Heart left ventricle (tissue), 16 donors: Measurements from ENCODE around the gene TAC3. TPM values are rescaled to one million over a fixed set of nuclear protein-coding genes. Genes with fewer than 3 reads are reported as not detected.

Source experiments
- ATAC-seq, 4 donors: fragments of 200-7000 bp; cut with Tn5 transposase; one replicate each; pipeline ENCODE4 v1.9.1; 2020 to 2022; ENCODE audit warnings: moderate library complexity in 4 of 4, mild to moderate bottlenecking in 3 of 4, moderate number of reproducible peaks in 1 of 4
- DNase-seq, 5 donors: peaks; one replicate each; pipeline ENCODE4 v3.0.0-alpha.2; 2020
- H3K27ac ChIP-seq, 12 donors: fragments of 200-600 bp; sonication (generic) in 4 of 12; one replicate each; pipeline versions ENCODE4 v1.5.0 to v1.8.0; 2016 to 2022; ENCODE audit warnings: mild to moderate bottlenecking in 2 of 12
- H3K27me3 ChIP-seq, 9 donors: fragments of 200-600 bp; sonication (generic) in 2 of 9; one replicate each; pipeline versions ENCODE4 v1.5.1 to v1.8.0; 2016 to 2022; ENCODE audit warnings: mild to moderate bottlenecking in 3 of 9
- H3K36me3 ChIP-seq, 9 donors: fragments of 200-600 bp; sonication (generic) in 2 of 9; one replicate each; pipeline versions ENCODE4 v1.5.0 to v1.8.0; 2018 to 2022; ENCODE audit warnings: mild to moderate bottlenecking in 2 of 9
- H3K4me1 ChIP-seq, 12 donors: fragments of 200-600 bp; sonication (generic) in 4 of 12; one replicate each; pipeline versions ENCODE4 v1.5.0 to v1.8.0; 2016 to 2022; ENCODE audit warnings: mild to moderate bottlenecking in 3 of 12
- H3K4me3 ChIP-seq, 12 donors: fragments of 200-600 bp; sonication (generic) in 4 of 12; one replicate each; pipeline versions ENCODE4 v1.5.0 to v1.8.0; 2017 to 2022; ENCODE audit warnings: mild to moderate bottlenecking in 9 of 12, moderate library complexity in 4 of 12
- H3K9me3 ChIP-seq, 12 donors: fragments of 200-600 bp; sonication (generic) in 4 of 12; one replicate each; pipeline versions ENCODE4 v1.5.0 to v1.8.0; 2016 to 2022; ENCODE audit warnings: mild to moderate bottlenecking in 1 of 12
- CTCF ChIP-seq, 12 donors: fragments of 200-600 bp; sonication (generic) in 4 of 12; IDR thresholded peaks; one replicate each; pipeline versions ENCODE4 v1.5.0 to v1.8.0; 2018 to 2022; ENCODE audit warnings: antibody characterized with exemption in 12 of 12, mild to moderate bottlenecking in 5 of 12
- POLR2A ChIP-seq, 2 donors: fragments of 450-650 bp; IDR thresholded peaks; one replicate each; pipeline ENCODE4 v1.6.1; 2017; ENCODE audit warnings: antibody characterized with exemption in 2 of 2, mild to moderate bottlenecking in 2 of 2, moderate library complexity in 2 of 2
- WGBS, 4 donors: extraction: QIAGEN DNeasy Blood & Tissue Kit in 2 of 4; methylation state at CpG; one replicate each; pipeline versions ENCODE4 v1.1.5 to v1.1.7; 2013 to 2018; 5-methylcytosine and 5-hydroxymethylcytosine counted together
- intact Hi-C, 10 donors: fragments of 100-400 bp; cut with DNase I; formaldehyde crosslinking; loops; one replicate each; pipeline versions ENCODE4 v1.11.1 to v1.14.2; 2022
- polyA plus RNA-seq, 2 donors: library from polyadenylated mRNA; stranded (reverse); fragments of 200-250 nt; gene quantifications; one replicate each; pipeline ENCODE4 v1.2.3, GENCODE V29; 2013
- total RNA-seq, 9 donors: library from RNA; depleted of rRNA in 2 of 9; stranded (reverse); fragments of >200 nt in 2 of 9; fragmentation: NEBNext Ultra II Directional in 3 of 9; extraction: Animal tissue kit (Norgen Biotek cat#: 25700) in 3 of 9; gene quantifications; one replicate each; pipeline versions ENCODE4 v1.1.0 to v1.2.4, GENCODE V29; 2016 to 2023
- donor health status: ischemic (EF 13 %, LVEDD 7.1; RV severe dilation, severe dysfunction).
- donor health status: healthy with polysubstance abuse.
- donor health status: DM: no; HTN: yes; CAD: no.
- donor health status: DM: no; HTN: no; CAD: no.
- donor health status: ischemic (EF 25% LVEDD 6.9; RV normal size, moderate dysfunction).
- donor health status: ischemic (EF 25% LVEDD 5.7; RV mildly dilated, moderate dysfunction).
- donor health status: healthy.
- donor health status: DM: yes; HTN: yes; CAD: no.
- donor health status: ischemic (EF 35%, LVEDD 5.7; RV mildly dilated, moderate dysfunction).
- donor health status: nonischemic (EF 11% LVEDD 7.7; RV severe dilation, severe dysfunction).
- donor health status: DM: yes; HTN: yes; CAD: no.
- donor health status: PGD.
- donor health status: ischemic (EF 29% LVEDD 5.4; RV normal size, mild dysfunction).
- donor health status: nonischemic (EF 23%, LVEDD 6.1; RV moderate dilation, normal function).

Gene TAC3
- total and polyA plus RNA-seq, 11 donors: not detected

- intact Hi-C loops: no loop called here
- no peak for DNase-seq
- H3K27ac ChIP-seq: peak overlapping the region in 1 of 12 donors; percentile 46
- WGBS, 4 donors: 86 to 94% (median 93%) methylated on average over 4 of the region's 4 CpGs
- H3K4me1 ChIP-seq: peaks cover 0 to 28% (median 9%) of the 10 kb centered on the region in 12 donors
- TF ChIP-seq POLR2A (IDR thresholded peaks at IDR 0.05) (no peak), CTCF (IDR thresholded peaks at IDR 0.05) (no peak)
- H3K27me3 ChIP-seq: no peaks in the 10 kb centered on the region
- no peak for ATAC-seq
- H3K4me3 ChIP-seq: no peak overlapping the region
- peaks cover 0 to 68% (median 47%) of the 10 kb centered on the region in 9 donors for H3K36me3 ChIP-seq
- no peaks in the 10 kb centered on the region for H3K9me3 ChIP-seq
Observed at GRCh38 chr12:56999456-56999855, 16.9 kb downstream of the TAC3 start.

DNA sequence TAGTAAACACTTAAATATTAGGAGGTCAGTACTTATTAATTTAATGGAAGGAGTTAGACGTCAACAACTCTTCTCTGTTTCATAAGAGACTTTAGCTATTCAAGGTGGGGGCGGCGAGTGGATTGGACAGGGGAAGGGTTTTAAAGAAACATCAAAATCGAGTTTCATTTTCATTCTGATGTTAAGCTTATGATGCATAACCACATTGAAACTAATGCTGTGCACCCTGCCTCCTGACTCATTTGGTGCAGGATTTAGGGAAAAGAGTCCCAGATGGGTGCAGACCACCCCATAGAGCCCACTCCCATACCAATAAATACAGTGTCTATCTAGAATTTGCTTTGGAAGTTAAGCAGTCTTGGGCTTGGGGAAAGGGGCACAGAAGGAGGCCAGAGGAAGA, 17.3 kb downstream of the TAC3 start:
- DNase-seq: no peak
- no peak for ATAC-seq
- intact Hi-C loops: no loop called here
- H3K4me1 ChIP-seq: peaks cover 0 to 28% (median 9%) of the 10 kb centered on the region in 12 donors
- no peak for TF ChIP-seq POLR2A (IDR thresholded peaks at IDR 0.05)
- no peak for TF ChIP-seq CTCF (IDR thresholded peaks at IDR 0.05)
- H3K36me3 ChIP-seq: peaks cover 0 to 64% (median 42%) of the 10 kb centered on the region in 9 donors
- H3K27ac ChIP-seq: peak overlapping the region in 1 of 12 donors; percentile 46
- H3K4me3 ChIP-seq: no peak overlapping the region
- no peaks in the 10 kb centered on the region for H3K27me3 ChIP-seq
- 77 to 82% (median 79%) methylated on average over 4 of the region's 4 CpGs for WGBS, 4 donors
- H3K9me3 ChIP-seq: no peaks in the 10 kb centered on the region

- TF ChIP-seq POLR2A (IDR thresholded peaks at IDR 0.05) (no peak), CTCF (IDR thresholded peaks at IDR 0.05) (no peak)
- H3K4me3 ChIP-seq: no peak overlapping the region
- intact Hi-C loops: no loop called here
- H3K9me3 ChIP-seq: no peaks in the 10 kb centered on the region
- H3K36me3 ChIP-seq: peaks cover 0 to 57% (median 35%) of the 10 kb centered on the region in 9 donors
- H3K4me1 ChIP-seq: peaks cover 0 to 28% (median 9%) of the 10 kb centered on the region in 12 donors
- 87 to 93% (median 91%) methylated on average over 6 of the region's 6 CpGs for WGBS, 4 donors
- no peak for DNase-seq
- no peaks in the 10 kb centered on the region for H3K27me3 ChIP-seq
- H3K27ac ChIP-seq: no peak overlapping the region
- ATAC-seq: no peak
Observed at GRCh38 chr12:56998316-56998715, 18.0 kb downstream of the TAC3 start.

DNA sequence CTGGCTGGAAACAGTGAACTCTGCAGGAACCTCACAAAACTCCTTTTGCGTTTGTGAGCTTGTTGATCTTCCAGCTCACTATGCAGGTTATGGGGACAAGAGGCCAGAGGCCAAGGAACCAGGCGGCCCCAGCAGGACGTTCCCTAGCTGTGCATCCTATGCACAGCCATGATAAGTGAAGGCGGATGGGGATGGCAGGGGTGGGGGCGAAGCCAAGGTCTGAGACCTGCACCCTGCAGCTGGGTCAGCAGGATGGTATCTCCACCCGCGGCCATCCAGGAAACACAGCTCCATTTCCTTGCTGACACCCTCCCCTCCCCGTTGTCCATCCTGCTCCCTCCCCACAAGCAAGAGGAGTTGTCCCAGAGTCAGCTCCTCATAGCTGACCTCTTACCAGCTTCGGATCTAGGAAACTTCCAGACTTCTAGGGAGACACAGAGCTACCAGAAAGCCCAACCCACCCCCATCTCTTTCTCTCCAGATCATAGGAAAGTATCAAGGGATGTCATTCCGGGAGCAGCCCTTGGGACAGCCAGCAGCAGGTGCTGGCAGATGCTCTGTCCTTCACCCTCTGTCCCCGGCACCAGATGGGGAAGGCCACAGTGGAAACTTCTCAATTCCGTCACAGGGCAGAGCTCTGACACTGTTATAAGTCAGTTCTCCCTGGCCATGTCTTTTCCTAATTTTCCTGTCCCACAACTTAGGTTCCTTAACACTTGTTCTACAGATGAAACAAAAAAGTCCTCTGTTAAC, 19.4 kb downstream of the TAC3 start:
- peak in 2 of 4 donors; percentile 21 to 31 for ATAC-seq
- no peak for TF ChIP-seq CTCF (IDR thresholded peaks at IDR 0.05)
- TF ChIP-seq POLR2A (IDR thresholded peaks at IDR 0.05): no peak
- no peak for DNase-seq
- Histone ChIP-seq H3K36me3 (peaks cover 0 to 43% (median 24%) of the 10 kb centered on the region in 9 donors), H3K4me3 (no peak overlapping the region), H3K27ac (no peak overlapping the region), H3K4me1 (peaks cover 0 to 32% (median 9%) of the 10 kb centered on the region in 12 donors), H3K9me3 (no peaks in the 10 kb centered on the region), H3K27me3 (no peaks in the 10 kb centered on the region)
- intact Hi-C loops: no loop called here
- 65 to 68% (median 67%) methylated on average over 12 of the region's 12 CpGs for WGBS, 4 donors
